HL-60 (cell line): ENCODE results near the gene TRAM2.

Experiments
- CTCF ChIP-seq: IDR thresholded peaks from one replicate; pipeline ENCODE4 v1.5.1; 2011; ENCODE audit warnings: low read length, control low read depth, inconsistent platforms; ENCODE audit not compliant: insufficient read depth
- POLR2AphosphoS5 ChIP-seq: IDR thresholded peaks from 2 replicates; pipeline ENCODE4 v1.6.1; 2012; ENCODE audit warnings: low read depth
- REST ChIP-seq: IDR thresholded peaks from 2 replicates; pipeline ENCODE4 v1.6.1; 2012; ENCODE audit warnings: low read depth; ENCODE audit not compliant: insufficient replicate concordance

- no peak for TF ChIP-seq CTCF
- no peak for TF ChIP-seq POLR2AphosphoS5
- no peak for TF ChIP-seq REST
Observed at GRCh38 chr6:52495922-52496321, 80.9 kb downstream of the TRAM2 start.
